Glutamatergic neuron (in vitro differentiated cells): ENCODE measurements around the gene BMP8B. TPM values are rescaled to one million over a fixed set of nuclear protein-coding genes. Genes with fewer than 3 reads are reported as not detected.

ENCODE experiments used
- DNase-seq: peaks from one replicate; pipeline ENCODE4 v3.0.0; 2022
- H3K27ac Mint-ChIP-seq: one replicate; pipeline ENCODE4 v1.8.0; 2020; ENCODE audit warnings: mild to moderate bottlenecking, mixed read lengths, inconsistent platforms; ENCODE audit not compliant: unreplicated experiment
- H3K27me3 Mint-ChIP-seq: one replicate; pipeline ENCODE4 v1.8.0; 2020; ENCODE audit warnings: mild to moderate bottlenecking, moderate library complexity, mixed read lengths, inconsistent platforms; ENCODE audit not compliant: unreplicated experiment
- H3K36me3 Mint-ChIP-seq: one replicate; pipeline ENCODE4 v1.8.0; 2020; ENCODE audit warnings: mild to moderate bottlenecking, mixed read lengths, inconsistent platforms; ENCODE audit not compliant: unreplicated experiment
- H3K4me1 Mint-ChIP-seq: one replicate; pipeline ENCODE4 v1.8.0; 2020; ENCODE audit warnings: mild to moderate bottlenecking, low read depth, mixed read lengths, inconsistent platforms; ENCODE audit not compliant: unreplicated experiment
- H3K4me3 Mint-ChIP-seq: one replicate; pipeline ENCODE4 v1.8.0; 2020; ENCODE audit warnings: mild to moderate bottlenecking, mixed read lengths, inconsistent platforms; ENCODE audit not compliant: unreplicated experiment
- H3K9me3 Mint-ChIP-seq: one replicate; pipeline ENCODE4 v1.8.0; 2020; ENCODE audit warnings: mild to moderate bottlenecking, moderate library complexity, mixed read lengths, inconsistent platforms; ENCODE audit not compliant: unreplicated experiment
- total RNA-seq: library from RNA; stranded (reverse); fragmentation: NEBNext Ultra II Directional; extraction: Animal tissue kit (Norgen Biotek cat#: 25700); gene quantifications from one replicate; pipeline ENCODE4 v1.2.1, GENCODE V29; 2021; ENCODE audit not compliant: unreplicated experiment
- TF ChIP-seq, protein P1 (sequence below): fragments of 200-600 bp; sonication (generic); IDR thresholded peaks from one replicate; pipeline ENCODE4 v1.5.0; 2021; ENCODE audit not compliant: partially characterized antibody, unreplicated experiment

The BMP8B gene
- total RNA-seq, 1 donor from 2014 or later = 0.12 TPM

DNA sequence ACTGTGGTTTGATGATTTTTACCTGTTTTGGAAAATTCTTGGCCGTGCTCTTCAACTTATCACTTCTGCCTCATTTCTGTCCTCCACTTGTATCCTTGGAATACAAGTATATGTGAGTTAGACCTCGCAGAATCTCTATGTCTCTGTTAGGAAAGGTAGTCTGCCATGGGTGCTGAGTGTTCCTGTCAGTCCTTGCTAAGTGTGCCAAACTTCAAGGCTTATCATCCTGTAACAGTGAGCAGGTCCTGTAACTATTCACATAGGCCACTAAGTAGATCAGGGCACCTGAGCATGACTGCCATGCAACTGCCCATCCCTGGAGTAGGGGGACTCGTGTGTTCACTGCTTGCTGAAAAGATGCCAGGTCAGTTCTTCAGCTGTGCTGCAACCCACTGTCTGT lies 24.2 kb upstream of the BMP8B start:
- no peaks in the 10 kb centered on the region for H3K36me3 Mint-ChIP-seq

DNA sequence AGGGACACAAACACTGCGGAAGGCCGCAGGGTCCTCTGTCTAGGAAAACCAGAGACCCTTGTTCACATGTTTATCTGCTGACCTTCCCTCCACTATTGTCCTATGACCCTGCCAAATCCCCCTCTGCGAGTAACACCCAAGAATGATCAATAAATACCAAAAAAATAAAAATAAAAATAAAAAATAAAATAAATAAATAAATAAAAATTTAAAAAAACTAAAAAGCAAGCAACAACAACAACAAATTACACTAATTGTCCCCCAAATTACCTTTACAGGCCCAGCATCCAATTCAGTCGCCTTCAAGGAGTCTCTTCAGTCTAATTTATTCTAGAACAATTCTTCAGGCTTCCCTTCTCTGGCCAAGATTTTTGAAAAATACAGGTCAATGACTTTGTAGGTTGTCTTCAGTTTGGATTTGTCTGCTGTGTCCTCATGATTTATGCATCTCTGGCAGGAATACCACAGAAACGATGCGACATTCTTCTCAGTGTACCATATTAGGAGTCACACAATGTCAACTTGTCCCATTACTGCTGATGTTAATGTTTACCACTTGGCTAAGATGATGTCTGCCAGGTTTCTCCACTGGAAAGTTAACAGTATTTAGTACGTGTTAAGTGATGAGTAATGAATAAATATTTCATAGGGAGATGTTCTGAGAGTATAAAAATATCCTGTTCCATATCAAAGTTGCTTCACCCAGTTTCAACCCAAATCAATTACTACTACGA lies 20.3 kb upstream of the BMP8B start:
- peaks cover 3% of the 10 kb centered on the region for H3K4me1 Mint-ChIP-seq
- no peak overlapping the region for H3K27ac Mint-ChIP-seq
- DNase-seq = no peak
- H3K4me3 Mint-ChIP-seq = no peak overlapping the region
- H3K36me3 Mint-ChIP-seq = peaks cover 10% of the 10 kb centered on the region
- H3K27me3 Mint-ChIP-seq = peaks cover 2% of the 10 kb centered on the region
- TF ChIP-seq, protein P1, sequence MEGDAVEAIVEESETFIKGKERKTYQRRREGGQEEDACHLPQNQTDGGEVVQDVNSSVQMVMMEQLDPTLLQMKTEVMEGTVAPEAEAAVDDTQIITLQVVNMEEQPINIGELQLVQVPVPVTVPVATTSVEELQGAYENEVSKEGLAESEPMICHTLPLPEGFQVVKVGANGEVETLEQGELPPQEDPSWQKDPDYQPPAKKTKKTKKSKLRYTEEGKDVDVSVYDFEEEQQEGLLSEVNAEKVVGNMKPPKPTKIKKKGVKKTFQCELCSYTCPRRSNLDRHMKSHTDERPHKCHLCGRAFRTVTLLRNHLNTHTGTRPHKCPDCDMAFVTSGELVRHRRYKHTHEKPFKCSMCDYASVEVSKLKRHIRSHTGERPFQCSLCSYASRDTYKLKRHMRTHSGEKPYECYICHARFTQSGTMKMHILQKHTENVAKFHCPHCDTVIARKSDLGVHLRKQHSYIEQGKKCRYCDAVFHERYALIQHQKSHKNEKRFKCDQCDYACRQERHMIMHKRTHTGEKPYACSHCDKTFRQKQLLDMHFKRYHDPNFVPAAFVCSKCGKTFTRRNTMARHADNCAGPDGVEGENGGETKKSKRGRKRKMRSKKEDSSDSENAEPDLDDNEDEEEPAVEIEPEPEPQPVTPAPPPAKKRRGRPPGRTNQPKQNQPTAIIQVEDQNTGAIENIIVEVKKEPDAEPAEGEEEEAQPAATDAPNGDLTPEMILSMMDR = no peak
- peaks cover 3% of the 10 kb centered on the region for H3K9me3 Mint-ChIP-seq

More for the DNA sequence above, 24.2 kb upstream of the BMP8B start:
- TF ChIP-seq, protein P1 = no peak
- no peak overlapping the region for H3K4me3 Mint-ChIP-seq
- no peak overlapping the region for H3K27ac Mint-ChIP-seq
- H3K4me1 Mint-ChIP-seq = peaks cover 12% of the 10 kb centered on the region
- DNase-seq = no peak
- H3K9me3 Mint-ChIP-seq = peaks cover 4% of the 10 kb centered on the region
- H3K27me3 Mint-ChIP-seq = peaks cover 5% of the 10 kb centered on the region

DNA sequence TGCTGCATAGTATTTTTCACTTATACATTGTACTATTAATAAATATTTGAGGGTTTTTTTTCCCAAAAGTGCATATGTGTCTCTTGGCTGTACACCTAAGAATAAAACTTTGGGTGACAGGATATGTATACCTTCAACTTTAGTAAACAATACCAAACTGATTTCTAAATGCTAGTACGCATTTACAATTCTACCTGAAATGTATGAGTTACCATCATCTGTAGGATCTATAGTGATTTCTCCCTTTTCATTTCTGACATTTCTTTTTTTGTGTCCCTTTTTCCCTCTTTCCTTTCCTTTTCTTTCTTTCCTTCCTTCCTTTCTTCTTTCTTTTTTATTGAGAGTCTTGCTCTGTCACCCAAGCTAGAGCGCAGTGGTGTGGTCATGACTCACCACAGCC lies 16.7 kb upstream of the BMP8B start:
- Mint-ChIP-seq H3K9me3 (peaks cover 3% of the 10 kb centered on the region), H3K27me3 (peaks cover 2% of the 10 kb centered on the region), H3K4me3 (no peak overlapping the region), H3K4me1 (no peaks in the 10 kb centered on the region), H3K27ac (no peak overlapping the region), H3K36me3 (peaks cover 10% of the 10 kb centered on the region)
- DNase-seq = no peak
- TF ChIP-seq, protein P1 = no peak

GRCh38 chr1:39802496-39803260 lies 14.0 kb upstream of the BMP8B start:
- TF ChIP-seq, protein P1 = no peak
- Mint-ChIP-seq H3K36me3 (peaks cover 10% of the 10 kb centered on the region), H3K4me1 (no peaks in the 10 kb centered on the region), H3K27ac (no peak overlapping the region), H3K4me3 (no peak overlapping the region), H3K27me3 (peaks cover 2% of the 10 kb centered on the region), H3K9me3 (peaks cover 3% of the 10 kb centered on the region)
- DNase-seq = no peak

DNA sequence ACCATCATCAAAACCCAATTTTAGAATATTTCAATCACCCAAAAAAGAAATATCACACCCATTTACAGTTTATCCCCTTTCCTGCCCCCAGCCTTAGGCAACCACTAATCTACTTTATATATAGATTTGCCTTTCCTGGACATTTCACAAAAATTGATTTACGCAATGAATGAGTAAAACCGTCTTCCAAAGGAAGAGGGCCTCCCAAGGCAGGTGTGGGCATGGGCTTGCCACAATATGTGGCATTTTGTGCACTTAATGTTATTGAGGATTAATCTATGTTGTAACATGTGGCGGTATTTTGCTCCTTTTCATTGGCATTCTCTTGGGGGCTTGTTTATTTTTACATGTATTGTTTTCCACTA lies 11.8 kb upstream of the BMP8B start:
- Mint-ChIP-seq H3K27me3 (peaks cover 2% of the 10 kb centered on the region), H3K9me3 (no peaks in the 10 kb centered on the region), H3K4me3 (no peak overlapping the region), H3K36me3 (peaks cover 7% of the 10 kb centered on the region), H3K27ac (no peak overlapping the region), H3K4me1 (no peaks in the 10 kb centered on the region)
- TF ChIP-seq, protein P1 = no peak
- no peak for DNase-seq
